PC-9 (cell line): Measurements from ENCODE around the gene GMIP. TPM values are rescaled to one million over a fixed set of nuclear protein-coding genes. Genes with fewer than 3 reads are reported as not detected.
A peak's percentile ranks its signal among the peaks of the same experiment; 100 is the strongest.

ENCODE experiments used
- BruUV-seq: library from RNA; stranded (reverse); fragments of 400-500 nt; replicated peaks from 2 replicates; lab custom pipeline; 2021; lab: Mats Ljungman, UMichigan
- CTCF ChIA-PET: fragments of 300-600 bp; sonication (Branson Sonifier 250); formaldehyde crosslinking; loops from one replicate; lab custom pipeline; 2022; ENCODE audit warnings: antibody characterized with exemption; lab: Charles Lee
- POLR2A ChIA-PET: fragments of 300-600 bp; sonication (Branson Sonifier 250); formaldehyde crosslinking; loops from one replicate; lab custom pipeline; 2022; ENCODE audit warnings: antibody characterized with exemption; ENCODE audit not compliant: unreplicated experiment; lab: Charles Lee
- DNase-seq, 2 experiments: peaks; one replicate each; pipeline versions ENCODE4 v3.0.0 to v3.0.0-alpha.2; 2015 to 2022; ENCODE audit warnings: mixed read lengths in 1 of 2
- H2AFZ ChIP-seq: fragments of 200-600 bp; sonication (generic); 2 replicates; pipeline ENCODE4 v1.8.1; 2017; ENCODE audit warnings: antibody characterized with exemption
- H3F3A ChIP-seq: fragments of 200-600 bp; sonication (generic); 2 replicates; pipeline ENCODE4 v1.8.1; 2017; ENCODE audit warnings: antibody characterized with exemption, mild to moderate bottlenecking, low read depth; ENCODE audit not compliant: insufficient read depth
- H3K27ac ChIP-seq: fragments of 200-600 bp; sonication (generic); 2 replicates; pipeline ENCODE4 v1.6.1; 2016; ENCODE audit warnings: mixed run types
- H3K27me3 ChIP-seq: fragments of 200-600 bp; sonication (generic); 2 replicates; pipeline ENCODE4 v1.6.1; 2016; ENCODE audit warnings: low read depth, mixed run types; ENCODE audit not compliant: insufficient read depth
- H3K36me3 ChIP-seq: fragments of 200-600 bp; sonication (generic); 2 replicates; pipeline ENCODE4 v1.6.1; 2016; ENCODE audit warnings: low read depth, mixed run types
- H3K4me1 ChIP-seq: fragments of 200-600 bp; sonication (generic); replicated peaks from 2 replicates; pipeline ENCODE4 v1.6.1; 2016; ENCODE audit warnings: mixed run types; ENCODE audit not compliant: insufficient read depth
- H3K4me2 ChIP-seq: fragments of 200-600 bp; sonication (generic); 2 replicates; pipeline ENCODE4 v1.6.1; 2017; ENCODE audit warnings: mixed run types
- H3K4me3 ChIP-seq: fragments of 200-600 bp; sonication (generic); 2 replicates; pipeline ENCODE4 v1.6.1; 2016; ENCODE audit warnings: mixed run types
- H3K79me2 ChIP-seq: fragments of 200-600 bp; sonication (generic); 2 replicates; pipeline ENCODE4 v1.6.1; 2017; ENCODE audit warnings: low read depth, mixed run types
- H3K9me2 ChIP-seq: fragments of 200-600 bp; sonication (generic); 2 replicates; pipeline ENCODE4 v1.8.1; 2017; ENCODE audit warnings: mild to moderate bottlenecking; ENCODE audit not compliant: insufficient read depth
- H3K9me3 ChIP-seq: fragments of 200-600 bp; sonication (generic); 2 replicates; pipeline ENCODE4 v1.8.1; 2016; ENCODE audit warnings: low read depth; ENCODE audit not compliant: insufficient read depth
- H4K20me1 ChIP-seq: fragments of 200-600 bp; sonication (generic); 2 replicates; pipeline ENCODE4 v1.8.1; 2017; ENCODE audit not compliant: insufficient read depth
- EZH2 ChIP-seq: fragments of 200-600 bp; sonication (generic); IDR thresholded peaks from 2 replicates; pipeline ENCODE4 v1.8.0; 2017; ENCODE audit warnings: antibody characterized with exemption, low read depth
- intact Hi-C: fragments of 100-400 bp; cut with micrococcal nuclease; formaldehyde crosslinking; loops from one replicate; pipeline ENCODE4 v1.10.0; 2022; ENCODE audit not compliant: unreplicated experiment
- total RNA-seq: library from RNA; stranded (reverse); gene quantifications from 2 replicates; pipeline ENCODE4 v1.2.3, GENCODE V29; 2021
- TF ChIP-seq, protein P1 (sequence below): fragments of 200-600 bp; sonication (generic); conservative IDR thresholded peaks from 2 replicates; pipeline ENCODE4 v1.6.1; 2017; ENCODE audit warnings: mixed run types, antibody characterized with exemption, mild to moderate bottlenecking, moderate library complexity

Gene GMIP
- total RNA-seq, 1 experiment from 2014 or later = 15.4 TPM

DNA sequence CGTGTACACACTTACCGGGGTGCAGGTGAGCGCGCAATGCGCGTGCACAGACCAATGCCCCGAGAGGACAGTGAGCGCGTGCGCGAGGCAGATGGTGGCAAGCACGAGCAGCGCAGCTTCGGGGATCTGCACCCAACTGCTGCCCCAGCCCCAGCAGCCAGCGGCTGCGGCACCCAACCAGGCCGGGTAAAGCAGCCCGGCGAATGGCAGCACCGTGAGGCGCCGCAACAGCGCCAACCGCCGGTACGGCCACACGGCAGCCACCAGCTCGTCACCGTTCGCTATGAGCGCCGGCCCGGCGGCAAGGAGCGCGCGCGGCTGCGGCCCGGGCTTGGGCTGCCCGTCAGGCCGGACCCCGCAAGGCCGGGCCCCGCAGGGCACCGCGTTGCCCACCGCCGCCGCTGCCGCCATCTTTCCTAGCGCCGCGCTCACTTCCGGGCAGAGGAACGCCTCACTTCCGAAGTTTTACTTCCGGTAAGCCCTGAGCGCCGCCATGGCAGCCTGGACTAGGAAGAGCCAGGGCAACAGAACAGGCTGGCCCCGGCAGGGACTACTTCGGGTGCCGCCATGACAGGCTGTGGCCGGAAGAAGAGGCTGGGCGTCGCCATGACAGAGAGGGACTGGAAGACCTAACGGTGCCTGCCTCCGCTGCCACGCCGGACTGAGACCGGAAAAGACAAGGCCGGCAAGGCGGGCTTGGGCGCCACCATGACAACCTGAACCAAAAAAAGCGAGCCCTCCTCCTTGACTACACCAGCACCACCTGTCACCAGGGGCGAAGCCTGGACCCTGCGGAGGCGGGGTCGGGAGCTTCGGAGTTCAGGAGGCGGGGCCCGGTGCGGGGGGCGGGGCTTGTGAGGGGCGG lies 20.0 kb upstream of the GMIP start, which contains the start of gene ATP13A1:
TSS of gene ATP13A1 (minus strand) at position 421 of the 865 bp plus-strand sequence. CDS start at position 411, 10 bp downstream.
- Histone ChIP-seq H3K4me3 (peak within 1 kb of the TSS; percentile 95), H3K79me2 (peaks cover 39% of the 10 kb centered on the region), H3K4me2 (peak within 1 kb of the TSS; percentile 99), H3F3A (peaks cover 21% of the 10 kb centered on the region; the same call in 1 of the 2 replicates), H3K27ac (peak within 1 kb of the TSS; percentile 64), H3K27me3 (no peaks in the 10 kb centered on the region), H4K20me1 (peaks cover 28% of the 10 kb centered on the region), H3K36me3 (peaks cover 2% of the 10 kb centered on the region; the same call in 1 of the 2 replicates), H2AFZ (peak within 1 kb of the TSS; percentile 81), H3K9me3 (no peaks in the 10 kb centered on the region), H3K4me1 (peaks cover 19% of the 10 kb centered on the region), H3K9me2 (no peaks in the 10 kb centered on the region)
- TF ChIP-seq, protein P1, sequence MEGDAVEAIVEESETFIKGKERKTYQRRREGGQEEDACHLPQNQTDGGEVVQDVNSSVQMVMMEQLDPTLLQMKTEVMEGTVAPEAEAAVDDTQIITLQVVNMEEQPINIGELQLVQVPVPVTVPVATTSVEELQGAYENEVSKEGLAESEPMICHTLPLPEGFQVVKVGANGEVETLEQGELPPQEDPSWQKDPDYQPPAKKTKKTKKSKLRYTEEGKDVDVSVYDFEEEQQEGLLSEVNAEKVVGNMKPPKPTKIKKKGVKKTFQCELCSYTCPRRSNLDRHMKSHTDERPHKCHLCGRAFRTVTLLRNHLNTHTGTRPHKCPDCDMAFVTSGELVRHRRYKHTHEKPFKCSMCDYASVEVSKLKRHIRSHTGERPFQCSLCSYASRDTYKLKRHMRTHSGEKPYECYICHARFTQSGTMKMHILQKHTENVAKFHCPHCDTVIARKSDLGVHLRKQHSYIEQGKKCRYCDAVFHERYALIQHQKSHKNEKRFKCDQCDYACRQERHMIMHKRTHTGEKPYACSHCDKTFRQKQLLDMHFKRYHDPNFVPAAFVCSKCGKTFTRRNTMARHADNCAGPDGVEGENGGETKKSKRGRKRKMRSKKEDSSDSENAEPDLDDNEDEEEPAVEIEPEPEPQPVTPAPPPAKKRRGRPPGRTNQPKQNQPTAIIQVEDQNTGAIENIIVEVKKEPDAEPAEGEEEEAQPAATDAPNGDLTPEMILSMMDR = no peak
- no peak for TF ChIP-seq EZH2
- ChIA-PET POLR2A (interaction anchor here (0.6 to 0.7 kb wide), 2 partner anchors 298 to 389 kb away, joined by 3 to 4 read pairs; no protein-coding TSS in a partner anchor), CTCF (interaction anchor here (0.6 kb wide), 1 partner anchor 132 kb away, joined by 6 read pairs; no protein-coding TSS in a partner anchor)
- intact Hi-C loops = loop anchor here (1.0 to 5.0 kb wide), 2 partner anchors 69 to 113 kb away; partner anchors contain the start of gene ZNF14
- no TSS peak for BruUV-seq
- DNase-seq = peak; percentile 92 to 96

DNA sequence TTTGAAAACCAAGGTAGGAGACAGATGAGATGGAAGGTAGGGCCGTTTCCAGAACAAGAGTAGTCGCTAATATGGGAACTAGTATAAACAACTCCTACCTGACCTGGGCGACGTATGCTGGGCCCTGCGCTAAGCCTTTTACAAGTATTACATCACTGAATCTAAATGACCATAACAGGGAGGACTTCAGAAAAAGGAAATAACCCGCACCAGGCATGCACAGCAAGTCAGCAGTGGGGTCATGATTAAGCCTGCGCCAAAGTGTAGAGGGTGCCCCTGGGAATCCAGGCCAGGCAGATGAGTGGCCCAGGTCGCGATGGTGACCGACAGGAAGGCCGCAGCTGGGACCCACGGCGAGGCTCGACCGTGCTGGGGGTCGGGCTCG lies 19.4 kb upstream of the GMIP start:
- intact Hi-C loops = loop anchor here (1.0 to 5.0 kb wide), 2 partner anchors 69 to 113 kb away; partner anchors contain the start of gene ZNF14
- POLR2A ChIA-PET = no interaction called here
- Histone ChIP-seq H3K27me3 (no peaks in the 10 kb centered on the region), H3K9me2 (no peaks in the 10 kb centered on the region), H3K27ac (peak overlapping the region; percentile 64), H3K4me1 (peaks cover 15% of the 10 kb centered on the region), H3K4me3 (peak overlapping the region; percentile 95), H3F3A (peaks cover 16% of the 10 kb centered on the region; the same call in 1 of the 2 replicates), H3K9me3 (no peaks in the 10 kb centered on the region), H4K20me1 (peaks cover 28% of the 10 kb centered on the region), H2AFZ (peak overlapping the region; percentile 81), H3K79me2 (peaks cover 39% of the 10 kb centered on the region), H3K36me3 (peaks cover 7% of the 10 kb centered on the region; the same call in 1 of the 2 replicates), H3K4me2 (peak overlapping the region; percentile 99)
- DNase-seq = no peak
- CTCF ChIA-PET = no interaction called here
- BruUV-seq = no TSS peak
- TF ChIP-seq EZH2 = no peak
- TF ChIP-seq, protein P1 = no peak

DNA sequence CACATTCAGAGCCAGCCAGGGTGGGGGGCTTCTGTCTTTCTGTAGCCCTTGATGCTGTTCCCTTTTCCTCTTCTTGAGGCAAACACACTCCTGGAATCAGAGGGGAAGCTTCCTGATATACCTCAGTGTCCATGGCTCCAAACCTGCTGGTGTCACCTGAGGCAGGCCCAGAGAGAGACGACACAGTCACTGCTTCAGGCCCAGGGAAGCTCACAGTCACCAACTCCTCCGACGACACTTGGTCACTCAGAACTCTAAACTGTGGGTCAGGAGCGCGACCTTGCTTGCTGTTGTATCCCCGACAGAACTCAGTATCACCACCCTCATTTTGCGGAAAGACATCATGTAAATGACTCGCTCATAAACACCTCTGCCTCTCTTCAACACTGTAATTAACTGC lies 18.9 kb upstream of the GMIP start:
- H3K27ac ChIP-seq = 0 out of 2 replicates have a peak overlapping the region, but pooled peaks have one; percentile 64
- TF ChIP-seq EZH2 = no peak
- TF ChIP-seq, protein P1 = no peak
- peaks cover 15% of the 10 kb centered on the region for H3K4me1 ChIP-seq
- BruUV-seq = TSS peak; percentile 65
- H3K9me3 ChIP-seq = no peaks in the 10 kb centered on the region
- POLR2A ChIA-PET = interaction anchor here (0.7 kb wide), 1 partner anchor 522 kb away, joined by 4 read pairs; no protein-coding TSS in a partner anchor
- peak overlapping the region; percentile 95 for H3K4me3 ChIP-seq
- H3K79me2 ChIP-seq = peaks cover 39% of the 10 kb centered on the region
- intact Hi-C loops = loop anchor here (5.0 kb wide), 1 partner anchor 70 kb away; the partner anchor contains the start of gene ZNF14
- no peak overlapping the region for H2AFZ ChIP-seq
- H3K27me3 ChIP-seq = no peaks in the 10 kb centered on the region
- no peaks in the 10 kb centered on the region for H3K9me2 ChIP-seq
- CTCF ChIA-PET = no interaction called here
- peaks cover 28% of the 10 kb centered on the region for H4K20me1 ChIP-seq
- peak overlapping the region; percentile 99 for H3K4me2 ChIP-seq
- peaks cover 11% of the 10 kb centered on the region; the same call in 1 of the 2 replicates for H3K36me3 ChIP-seq
- H3F3A ChIP-seq = peaks cover 16% of the 10 kb centered on the region; the same call in 1 of the 2 replicates
- no peak for DNase-seq
